Kidney (tissue), 14 donors: Measurements from ENCODE around the gene SERTAD2. TPM values are rescaled to one million over a fixed set of nuclear protein-coding genes. Genes with fewer than 3 reads are reported as not detected.

ENCODE experiments used
- DNase-seq, 5 donors: peaks; one replicate each; pipeline ENCODE4 v3.0.0-alpha.2; 2013 to 2020
- FAIRE-seq: peaks from 2 replicates; lab custom pipeline; 2012; peaks lifted over from hg19 to GRCh38; lab: Jason Lieb, UNC
- H3K27ac ChIP-seq, 2 donors: one replicate each; pipeline ENCODE4 v1.7.0; 2013; ENCODE audit warnings: low read depth in 2 of 2, low read length in 2 of 2, inconsistent platforms in 1 of 2
- H3K27me3 ChIP-seq: one replicate; pipeline ENCODE4 v1.7.1; 2013; ENCODE audit warnings: low read length, inconsistent platforms; ENCODE audit not compliant: control insufficient read depth, insufficient read depth
- H3K36me3 ChIP-seq, 3 donors: one replicate each; pipeline versions ENCODE4 v1.7.0 to v1.7.1; 2013; ENCODE audit warnings: low read length in 3 of 3, control low read depth in 1 of 3, inconsistent platforms in 1 of 3; ENCODE audit not compliant: insufficient read depth in 3 of 3, control insufficient read depth in 2 of 3
- H3K4me1 ChIP-seq, 3 donors: one replicate each; pipeline versions ENCODE4 v1.7.0 to v1.7.1; 2013; ENCODE audit warnings: low read length in 3 of 3, inconsistent platforms in 1 of 3, low read depth in 1 of 3; ENCODE audit not compliant: control insufficient read depth in 2 of 3, insufficient read depth in 2 of 3
- H3K4me3 ChIP-seq, 3 donors: one replicate each; pipeline versions ENCODE4 v1.7.0 to v1.8.1; 2013; ENCODE audit warnings: low read length in 3 of 3, control low read depth in 1 of 3, inconsistent platforms in 1 of 3
- H3K9ac ChIP-seq, 3 donors: one replicate each; pipeline versions ENCODE4 v1.7.0 to v1.7.1; 2013; ENCODE audit warnings: low read length in 3 of 3, control low read depth in 1 of 3, inconsistent platforms in 1 of 3
- H3K9me3 ChIP-seq, 3 donors: one replicate each; pipeline versions ENCODE4 v1.7.0 to v1.7.1; 2013; ENCODE audit warnings: low read length in 3 of 3, control low read depth in 1 of 3, inconsistent platforms in 1 of 3; ENCODE audit not compliant: control insufficient read depth in 2 of 3, insufficient read depth in 1 of 3
- CTCF ChIP-seq: IDR thresholded peaks from 3 replicates; pipeline ENCODE4 v1.5.1; 2012; ENCODE audit warnings: mild to moderate bottlenecking, moderate library complexity, borderline replicate concordance; ENCODE audit not compliant: insufficient read depth; ENCODE audit errors: extremely low read depth
- intact Hi-C: fragments of 100-400 bp; cut with DNase I; formaldehyde crosslinking; loops from one replicate; pipeline ENCODE4 v1.11.1; 2022
- polyA plus RNA-seq: library from polyadenylated mRNA; stranded (reverse); fragments of 350-450 nt; fragmentation: Illumina TruSeq; extraction: RNeasy Lipid Tissue Mini Kit (QIAGEN cat#74804); gene quantifications from one replicate; pipeline ENCODE4 v1.2.3, GENCODE V29; 2014; ENCODE audit warnings: low read depth, low replicate concordance; ENCODE audit not compliant: insufficient read depth
- total RNA-seq: library from RNA; stranded (reverse); fragmentation: NEBNext Ultra II Directional; extraction: Animal tissue kit (Norgen Biotek cat#: 25700); gene quantifications from one replicate; pipeline ENCODE4 v1.2.1, GENCODE V29; 2021
- donor health status: control.
- donor health status: control.
- donor health status: control.
- donor health status: control.
- donor health status: control.
- donor health status: DM: yes; HTN: yes; CAD: no.
- donor health status: Normal renal cell carcinoma (clear cell type).

The SERTAD2 gene
- total and polyA plus RNA-seq, 2 donors from 2014 or later = 6.2 to 21.1 TPM

GRCh38 chr2:64692401-64692800 lies 38.7 kb upstream of the SERTAD2 start:
- Histone ChIP-seq H3K27me3 (no peaks in the 10 kb centered on the region), H3K36me3 (no peaks in the 10 kb centered on the region), H3K9me3 (no peaks in the 10 kb centered on the region), H3K27ac (no peak overlapping the region), H3K4me1 (peaks cover 0 to 7% (median 2%) of the 10 kb centered on the region in 3 donors), H3K4me3 (no peak overlapping the region), H3K9ac (no peak overlapping the region)
- TF ChIP-seq CTCF = no peak
- DNase-seq = no peak
- FAIRE-seq = no peak
- intact Hi-C loops = no loop called here

- intact Hi-C loops = no loop called here
- no peak for DNase-seq
- H3K9me3 ChIP-seq = no peaks in the 10 kb centered on the region
- H3K27ac ChIP-seq = no peak overlapping the region
- no peak overlapping the region for H3K4me3 ChIP-seq
- FAIRE-seq = no peak
- no peaks in the 10 kb centered on the region for H3K4me1 ChIP-seq
- no peaks in the 10 kb centered on the region for H3K36me3 ChIP-seq
- no peak for TF ChIP-seq CTCF
- H3K27me3 ChIP-seq = no peaks in the 10 kb centered on the region
- H3K9ac ChIP-seq = no peak overlapping the region
These were observed 35.2 kb upstream of the SERTAD2 start for GRCh38 chr2:64688909-64689308.

GRCh38 chr2:64686283-64686956 lies 32.7 kb upstream of the SERTAD2 start:
- Histone ChIP-seq H3K36me3 (no peaks in the 10 kb centered on the region), H3K4me3 (no peak overlapping the region), H3K9me3 (no peaks in the 10 kb centered on the region), H3K27me3 (no peaks in the 10 kb centered on the region), H3K27ac (no peak overlapping the region), H3K4me1 (no peaks in the 10 kb centered on the region), H3K9ac (no peak overlapping the region)
- no peak for TF ChIP-seq CTCF
- FAIRE-seq = no peak
- no peak for DNase-seq
- intact Hi-C loops = no loop called here

GRCh38 chr2:64685430-64685829 lies 31.7 kb upstream of the SERTAD2 start:
- Histone ChIP-seq H3K27ac (no peak overlapping the region), H3K27me3 (no peaks in the 10 kb centered on the region), H3K9me3 (no peaks in the 10 kb centered on the region), H3K9ac (no peak overlapping the region), H3K4me1 (no peaks in the 10 kb centered on the region), H3K36me3 (no peaks in the 10 kb centered on the region), H3K4me3 (no peak overlapping the region)
- TF ChIP-seq CTCF = no peak
- intact Hi-C loops = no loop called here
- DNase-seq = no peak
- FAIRE-seq = no peak
